ENCODE results near the gene ACSL5. TPM values are rescaled to one million over a fixed set of nuclear protein-coding genes. Genes with fewer than 3 reads are reported as not detected.

Gene ACSL5
- total and polyA plus RNA-seq, 2 of the 8 experiments (the other 6 are each of a cell fraction or from before 2014, with no cell fraction given), result not detected

DNA sequence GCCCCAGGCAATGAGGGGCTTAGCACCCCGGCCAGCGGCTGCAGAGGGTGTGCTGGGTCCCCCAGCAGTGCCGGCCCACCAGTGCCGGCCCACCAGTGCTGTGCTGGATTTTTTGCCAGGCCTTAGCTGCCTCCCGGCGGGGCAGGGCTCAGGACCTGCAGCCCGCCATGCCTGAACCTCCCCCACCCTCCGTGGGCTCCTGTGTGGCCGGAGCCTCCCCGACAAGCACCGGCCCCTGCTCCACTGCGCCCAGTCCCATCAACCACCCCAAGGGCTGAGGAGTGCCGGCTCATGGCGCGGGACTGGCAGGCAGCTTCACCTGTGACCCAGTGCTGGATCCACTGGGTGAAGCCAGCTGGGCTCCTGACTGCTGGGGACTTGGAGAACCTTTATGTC is 3.5 kb upstream of the ACSL5 start:
- Histone ChIP-seq H3K9me3 (ENCODE audit: insufficient read depth in 2 of 2, low read depth in 1 of 2, low read length in 1 of 2) (peaks cover 0 to 10% of the 10 kb centered on the region in 2 experiments; a peak in 1 of 4 replicates), H3K4me1 (replicated peaks in 1 of 4; ENCODE audit: control insufficient read depth in 3 of 4, insufficient read depth in 4 of 4, low read length in 3 of 4) (no peaks in the 10 kb centered on the region), H3K56ac (replicated peaks; ENCODE audit: insufficient read length, low read depth, low read length) (no peak overlapping the region), H3K23me2 (ENCODE audit: low read depth, low read length) (no peaks in the 10 kb centered on the region), H3K14ac (ENCODE audit: insufficient read length) (no peak overlapping the region), H2BK120ac (replicated peaks; ENCODE audit: low read depth, low read length) (no peak overlapping the region), H3K79me1 (ENCODE audit: low read depth, low read length) (no peaks in the 10 kb centered on the region), H3K79me2 (ENCODE audit: control insufficient read depth in 1 of 2, insufficient read depth in 2 of 2, low read length in 2 of 2) (no peaks in the 10 kb centered on the region), H3K4ac (replicated peaks; ENCODE audit: insufficient read length, low read depth, low read length) (no peak overlapping the region), H3K4me2 (ENCODE audit: insufficient read depth in 1 of 2, low read depth in 2 of 2, low read length in 2 of 2) (no peak overlapping the region), H2BK20ac (ENCODE audit: low read length) (no peak overlapping the region), H3K4me3 (ENCODE audit: extremely low read depth in 1 of 4, insufficient read depth in 2 of 4, low read depth in 3 of 4, low read length in 4 of 4) (no peak overlapping the region), H2BK5ac (ENCODE audit: low read depth, low read length) (no peak overlapping the region), H3K9ac (replicated peaks in 1 of 4; ENCODE audit: extremely low read depth in 1 of 4, low read depth in 3 of 4, low read length in 3 of 4) (no peak overlapping the region), H3K18ac (ENCODE audit: extremely low read depth, low read length) (no peak overlapping the region), H3K23ac (ENCODE audit: insufficient read length) (no peak overlapping the region), H4K8ac (ENCODE audit: extremely low read depth, insufficient read depth, low read length) (no peak overlapping the region), H2AFZ (ENCODE audit: low read length) (no peak overlapping the region), H3K27me3 (replicated peaks in 1 of 4; ENCODE audit: control insufficient read depth in 3 of 4, extremely low read depth in 1 of 4, insufficient read depth in 3 of 4, low read length in 3 of 4) (no peaks in the 10 kb centered on the region), H4K5ac (ENCODE audit: insufficient read length, low read depth, low read length) (no peak overlapping the region), H2BK15ac (ENCODE audit: low read length) (no peak overlapping the region), H2BK12ac (ENCODE audit: low read depth, low read length) (no peak overlapping the region), H3K27ac (ENCODE audit: low read depth, low read length) (no peak overlapping the region), H3K36me3 (ENCODE audit: control insufficient read depth in 2 of 4, insufficient read depth in 4 of 4, low read length in 3 of 4) (no peaks in the 10 kb centered on the region), H4K20me1 (replicated peaks in 1 of 2; ENCODE audit: control insufficient read depth in 1 of 2, insufficient read depth in 2 of 2, low read length in 2 of 2) (no peaks in the 10 kb centered on the region), H4K91ac (replicated peaks; ENCODE audit: insufficient read length, low read length) (no peak overlapping the region), H2AK5ac (ENCODE audit: low read depth, low read length) (no peak overlapping the region)
- DNase-seq (ENCODE audit: low read depth in 1 of 2, low spot score in 2 of 2) (no peak), FAIRE-seq (no peak)
- WGBS, 2 experiments (ENCODE audit: extremely low coverage in 1 of 2, insufficient coverage in 1 of 2, insufficient read length in 1 of 2, insufficient replicate concordance in 2 of 2, low coverage in 1 of 2, low lambda C conversion rate in 2 of 2, missing lambda C conversion rate in 1 of 2), result 93% methylated on average over 4 of the region's 15 CpGs; no CpG with 5 or more reads in 1 of the 2 experiments
- POLR2A ChIA-PET (ENCODE audit: partially characterized antibody), result no interaction called here
- CTCF ChIA-PET (ENCODE audit: partially characterized antibody), result interaction anchor here (1.9 kb wide), 1 partner anchor 8 kb away, joined by 6 read pairs; no protein-coding TSS in a partner anchor
- TF ChIP-seq HDAC2 (IDR thresholded peaks at IDR 0.05; ENCODE audit: borderline replicate concordance in 1 of 2, low read depth in 2 of 2, low read length in 2 of 2), result no peak
- TF ChIP-seq SRF (IDR thresholded peaks at IDR 0.05; ENCODE audit: low read depth, low read length), result no peak
- no peak for TF ChIP-seq SIX5 (IDR thresholded peaks at IDR 0.05; ENCODE audit: low read depth, low read length)
- no peak for TF ChIP-seq NANOG (IDR thresholded peaks at IDR 0.05; ENCODE audit: insufficient read depth, low read depth, low read length, poor library complexity, severe bottlenecking)
- no peak for TF ChIP-seq TAF7 (optimal IDR thresholded peaks at IDR 0.05; ENCODE audit: borderline replicate concordance, low read depth, low read length)
- TF ChIP-seq TEAD4 (IDR thresholded peaks at IDR 0.05; ENCODE audit: low read depth, low read length), result no peak
- TF ChIP-seq CBX8 (IDR thresholded peaks at IDR 0.05; ENCODE audit: borderline replicate concordance, low read depth, low read length), result no peak
- TF ChIP-seq GTF2F1 (IDR thresholded peaks at IDR 0.05; ENCODE audit: borderline replicate concordance, low read depth, low read length), result no peak
- TF ChIP-seq SP4 (IDR thresholded peaks at IDR 0.05; ENCODE audit: low read length), result no peak
- no peak for TF ChIP-seq CTBP2 (IDR thresholded peaks at IDR 0.05; ENCODE audit: borderline replicate concordance, insufficient read depth, insufficient read length, low read length)
- TF ChIP-seq POLR2AphosphoS5 (IDR thresholded peaks at IDR 0.05; ENCODE audit: low read depth, low read length), result no peak
- no peak for TF ChIP-seq GABPA (IDR thresholded peaks at IDR 0.05; ENCODE audit: borderline replicate concordance, insufficient read depth, low read length)
- TF ChIP-seq KDM4A (IDR thresholded peaks at IDR 0.05; ENCODE audit: low read depth, low read length, severe bottlenecking), result no peak
- no peak for TF ChIP-seq EGR1 (IDR thresholded peaks at IDR 0.05; ENCODE audit: borderline replicate concordance, low read depth, low read length)
- TF ChIP-seq TCF12 (IDR thresholded peaks at IDR 0.05; ENCODE audit: low read depth, low read length), result no peak
